HL-60/S4 (cell line): ENCODE results near the gene SAMD4A.

Experiments used
- in situ Hi-C: fragments of 300-500 bp; cut with MboI; formaldehyde crosslinking; loops from 2 replicates; pipeline ENCODE4 v1.14.3; 2022; ENCODE audit warnings: low sequenced_read_pairs

SAMD4A gene

GRCh38 chr14:54773171-54774006, 206.5 kb downstream of the SAMD4A start:
- in situ Hi-C loops, result no loop called here

DNA sequence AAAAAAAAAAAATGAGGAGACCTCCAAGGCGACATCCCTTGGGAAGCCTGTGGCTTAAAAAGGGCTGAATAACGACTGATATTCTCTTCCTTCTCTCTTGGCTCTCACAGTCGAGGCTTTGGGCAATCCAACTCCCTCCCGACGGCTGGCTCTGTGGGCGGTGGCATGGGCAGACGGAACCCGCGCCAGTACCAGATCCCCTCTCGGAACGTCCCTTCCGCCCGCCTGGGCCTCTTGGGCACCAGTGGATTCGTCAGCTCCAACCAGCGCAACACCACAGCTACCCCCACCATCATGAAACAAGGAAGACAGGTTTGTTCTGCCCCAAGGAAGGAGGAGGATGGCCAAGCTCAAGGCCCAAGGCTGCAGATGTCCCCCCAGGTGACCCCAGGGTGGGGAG, 207.9 kb downstream of the SAMD4A start:
- in situ Hi-C loops, result no loop called here

GRCh38 chr14:54775486-54776140, 208.7 kb downstream of the SAMD4A start:
- in situ Hi-C loops, result no loop called here

DNA sequence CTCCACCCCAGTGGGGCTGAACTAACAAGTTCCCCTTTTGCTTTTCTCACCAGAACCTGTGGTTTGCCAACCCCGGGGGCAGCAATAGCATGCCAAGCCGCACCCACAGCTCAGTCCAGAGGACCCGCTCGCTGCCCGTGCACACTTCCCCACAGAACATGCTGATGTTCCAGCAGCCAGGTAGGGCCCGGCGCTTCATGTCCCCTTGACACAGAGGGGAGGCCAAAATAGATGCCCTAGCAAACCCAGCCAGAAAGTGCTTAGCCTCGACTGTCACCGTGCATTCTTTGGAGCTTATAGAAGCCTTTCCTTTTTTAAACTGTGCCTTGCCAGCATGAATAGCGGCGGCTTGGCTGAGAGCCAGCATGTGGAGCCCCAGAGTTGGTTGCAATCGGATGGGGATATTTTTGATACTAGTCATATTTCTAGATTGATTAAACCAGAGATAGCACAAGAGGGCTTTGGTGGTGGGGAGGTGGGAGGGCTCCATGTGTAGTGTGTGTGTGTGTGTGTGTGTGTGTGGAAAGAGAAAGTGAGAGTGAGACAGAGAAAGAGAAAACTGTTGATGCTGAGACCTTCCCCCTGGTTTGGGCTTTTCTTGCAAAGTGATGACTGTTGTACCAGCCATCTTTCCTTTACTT, 209.6 kb downstream of the SAMD4A start:
- in situ Hi-C loops, result no loop called here

- in situ Hi-C loops, result no loop called here
These were observed 210.5 kb downstream of the SAMD4A start for GRCh38 chr14:54777395-54777794.

- in situ Hi-C loops, result no loop called here
These were observed 211.9 kb downstream of the SAMD4A start for GRCh38 chr14:54778618-54779345.

- in situ Hi-C loops, result no loop called here
These were observed 214.2 kb downstream of the SAMD4A start for GRCh38 chr14:54781080-54781479.

GRCh38 chr14:54781961-54782750, 215.2 kb downstream of the SAMD4A start:
- in situ Hi-C loops, result no loop called here

DNA sequence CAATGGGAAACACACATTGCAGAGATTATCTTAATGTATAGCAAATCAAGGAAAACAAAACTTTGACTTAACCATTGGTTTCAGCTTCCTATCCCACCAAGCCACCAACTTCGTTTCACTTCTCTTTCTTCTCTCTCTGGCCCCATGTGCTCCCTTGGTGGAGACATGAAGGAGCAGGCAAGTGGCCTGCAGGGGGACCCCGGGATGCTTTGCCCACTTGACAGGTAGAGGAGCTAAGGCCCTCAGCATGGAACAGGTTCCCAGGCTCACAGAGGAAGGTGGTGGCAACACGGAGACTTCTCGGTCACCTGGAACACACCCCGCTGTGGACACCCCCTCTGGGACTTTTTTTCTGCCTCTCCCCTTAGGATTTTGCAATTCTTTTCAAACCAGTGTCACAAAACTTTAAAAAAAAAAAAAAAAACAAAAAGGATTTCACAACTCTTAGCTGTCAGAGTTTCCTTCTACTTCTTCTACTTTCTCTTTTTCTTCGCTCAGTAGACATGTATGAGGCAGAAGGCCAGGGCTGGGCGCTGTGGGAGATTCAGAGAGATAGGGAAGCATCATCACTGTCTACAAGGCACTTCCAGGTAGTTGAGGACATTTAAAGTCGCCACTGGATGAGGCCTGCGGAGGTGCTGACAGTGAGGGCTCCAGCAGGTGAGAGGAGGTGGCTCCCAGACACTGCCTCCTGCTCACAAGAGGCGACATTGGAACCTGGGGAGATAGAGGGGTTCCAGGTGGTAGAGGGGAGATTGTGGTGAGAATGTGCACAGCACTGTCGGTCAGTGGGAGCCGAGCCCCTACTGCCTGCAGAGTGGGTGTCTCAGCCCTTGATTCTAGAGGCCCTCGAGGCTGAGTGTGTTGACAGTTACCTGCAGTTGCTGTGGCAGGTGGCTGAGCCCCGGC, 216.1 kb downstream of the SAMD4A start:
- in situ Hi-C loops, result no loop called here

- in situ Hi-C loops, result no loop called here
These were observed 216.7 kb downstream of the SAMD4A start for GRCh38 chr14:54783660-54784015.

GRCh38 chr14:54784060-54784459, 217.1 kb downstream of the SAMD4A start:
- in situ Hi-C loops, result no loop called here

- in situ Hi-C loops, result no loop called here
These were observed 217.7 kb downstream of the SAMD4A start for GRCh38 chr14:54784657-54785056.

DNA sequence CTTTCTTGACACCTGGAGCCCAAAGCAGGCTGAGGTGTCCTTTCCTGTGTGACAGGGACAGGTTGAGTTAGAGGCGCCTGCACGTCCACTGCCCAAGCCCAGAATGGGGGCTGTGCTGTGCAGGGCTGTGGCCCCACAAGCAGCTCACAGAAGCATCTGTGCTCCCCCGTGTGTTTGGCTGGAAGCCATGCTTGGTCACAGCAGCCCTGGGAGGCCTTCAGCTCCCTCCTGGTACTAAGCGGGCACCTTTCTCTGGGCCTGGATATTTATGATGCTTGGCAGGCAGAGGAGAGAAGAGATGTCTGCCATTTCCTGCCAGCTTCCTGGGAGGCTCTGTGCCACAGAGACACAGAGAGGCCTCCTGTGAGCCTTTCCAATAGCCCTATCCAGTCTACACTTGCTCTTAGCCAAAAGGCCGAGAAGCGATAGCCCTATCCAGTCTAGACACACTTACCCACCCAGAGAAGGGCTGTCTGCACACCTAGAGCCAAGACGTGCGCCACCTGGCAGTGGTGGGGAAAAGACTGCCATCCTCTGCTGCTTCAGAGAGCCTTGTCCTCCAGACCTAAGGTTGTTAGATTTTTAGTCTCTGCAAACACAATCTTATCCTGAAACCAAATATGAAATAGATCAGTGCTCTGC, 218.3 kb downstream of the SAMD4A start:
- in situ Hi-C loops, result no loop called here

- in situ Hi-C loops, result no loop called here
These were observed 219.1 kb downstream of the SAMD4A start for GRCh38 chr14:54785778-54786770.

DNA sequence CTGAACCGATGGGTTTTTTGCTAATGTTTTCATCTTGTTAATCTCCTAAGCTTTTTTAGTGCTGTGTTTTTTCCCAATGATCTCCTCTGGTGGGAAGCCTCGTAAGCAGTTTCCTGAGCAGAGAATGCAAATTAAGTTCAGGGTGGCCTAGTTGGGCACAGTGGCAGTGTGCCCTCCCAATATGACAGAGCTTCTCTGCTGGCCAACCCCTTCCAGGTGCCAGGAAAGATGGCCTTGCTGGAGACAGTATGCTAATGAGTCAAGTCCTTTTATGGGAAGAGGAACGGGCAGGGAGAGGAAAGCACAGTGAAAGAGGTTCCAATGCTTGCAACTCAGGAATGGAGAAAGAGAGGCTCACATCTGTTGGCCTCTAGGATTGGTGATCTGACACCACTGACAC, 219.9 kb downstream of the SAMD4A start:
- in situ Hi-C loops, result no loop called here

DNA sequence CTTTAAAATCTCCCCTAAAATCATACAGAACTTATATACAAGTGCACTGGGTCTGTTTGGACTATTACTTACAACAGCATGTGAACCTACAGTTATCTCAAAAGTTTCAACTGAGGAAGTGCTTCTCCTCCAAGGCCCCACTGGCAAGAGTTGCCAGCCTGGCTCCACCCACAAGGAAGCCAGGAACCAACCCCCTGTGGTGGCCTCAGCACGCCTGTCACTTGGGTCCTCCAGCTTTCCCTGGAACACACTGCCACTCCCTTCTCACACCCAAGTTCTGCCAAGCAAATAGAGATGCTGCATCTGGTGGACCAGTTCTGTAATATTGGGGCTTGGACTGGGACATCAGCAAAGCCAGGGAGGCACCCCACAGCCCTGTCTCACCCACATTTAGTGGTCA, 220.3 kb downstream of the SAMD4A start:
- in situ Hi-C loops, result no loop called here

DNA sequence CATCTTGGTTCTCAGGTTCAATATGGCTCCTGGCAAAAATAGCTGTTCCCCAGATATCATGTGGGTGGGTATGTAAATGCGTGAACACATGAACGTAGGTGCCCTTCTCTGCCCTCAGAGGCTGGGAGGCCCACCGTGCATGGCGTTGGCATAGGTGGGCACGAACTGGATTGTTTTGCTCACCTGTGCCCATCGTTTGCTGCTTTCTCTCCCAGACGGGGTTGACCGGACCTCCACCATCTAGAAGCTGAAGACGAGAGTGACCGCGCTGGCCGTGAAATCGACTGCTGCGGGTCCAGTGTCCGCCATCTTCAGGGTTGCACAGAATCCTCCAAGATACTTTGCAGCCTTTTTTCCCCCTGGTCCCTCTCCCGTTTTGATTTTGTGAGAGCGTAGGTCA, 221.8 kb downstream of the SAMD4A start:
- in situ Hi-C loops, result no loop called here

GRCh38 chr14:54789166-54789565, 222.2 kb downstream of the SAMD4A start:
- in situ Hi-C loops, result no loop called here
